H1 (cell line): Measurements from ENCODE around the gene TGFA. TPM values are rescaled to one million over a fixed set of nuclear protein-coding genes. Genes with fewer than 3 reads are reported as not detected.

Experiments
- ATF2 ChIP-seq: IDR thresholded peaks from 2 replicates; pipeline ENCODE4 v1.6.1; 2012; ENCODE audit warnings: low read length, inconsistent platforms
- CEBPB ChIP-seq: IDR thresholded peaks from 2 replicates; pipeline ENCODE4 v1.6.1; 2012; ENCODE audit warnings: low read depth, low read length
- CREB1 ChIP-seq: IDR thresholded peaks from 2 replicates; pipeline ENCODE4 v1.6.1; 2012; ENCODE audit warnings: inconsistent platforms
- EP300 ChIP-seq, 2 experiments: IDR thresholded peaks; 1 replicate in 1 of 2; 2 replicates in 1 of 2; pipeline ENCODE4 v1.6.1; 2011 to 2012; ENCODE audit warnings: low read depth in 2 of 2, low read length in 2 of 2, mild to moderate bottlenecking in 2 of 2, borderline replicate concordance in 1 of 2, inconsistent platforms in 1 of 2, moderate library complexity in 1 of 2
- HDAC2 ChIP-seq, 2 experiments: fragments of 300-600 bp in 1 of 2; sonication (generic) in 1 of 2; IDR thresholded peaks; 2 replicates each; pipeline ENCODE4 v1.6.1; 2011 to 2012; ENCODE audit warnings: low read depth in 2 of 2, low read length in 2 of 2, mild to moderate bottlenecking in 2 of 2, moderate library complexity in 2 of 2, borderline replicate concordance in 1 of 2, inconsistent platforms in 1 of 2
- MAFK ChIP-seq: IDR thresholded peaks from 2 replicates; pipeline ENCODE4 v1.6.1; 2012; ENCODE audit warnings: low read depth, mild to moderate bottlenecking, improper control_type of control experiment, low read length
- NANOG ChIP-seq: IDR thresholded peaks from 2 replicates; pipeline ENCODE4 v1.6.1; 2011; ENCODE audit warnings: low read length, low read depth, mild to moderate bottlenecking, inconsistent platforms; ENCODE audit not compliant: insufficient read depth, poor library complexity, severe bottlenecking
- RBBP5 ChIP-seq: IDR thresholded peaks from 2 replicates; pipeline ENCODE4 v1.7.1; 2012; ENCODE audit warnings: low read depth, mild to moderate bottlenecking, inconsistent platforms, low read length, moderate library complexity, borderline replicate concordance
- TBP ChIP-seq: IDR thresholded peaks from 2 replicates; pipeline ENCODE4 v1.6.1; 2011; ENCODE audit warnings: low read depth, low read length, improper control_type of control experiment
- polyA plus RNA-seq, 7 experiments: library from polyadenylated mRNA; depleted of rRNA in 3 of 7; stranded (reverse) in 5 of 7; unstranded in 2 of 7; fragments of >200 nt in 5 of 7; fragments of 200-250 nt in 2 of 7; gene quantifications; 1 replicate in 5 of 7; 2 replicates in 1 of 7; 4 replicates in 1 of 7; pipeline versions ENCODE4 v1.2.1 to v1.2.3, GENCODE V29; 2011 to 2013; ENCODE audit warnings: missing spikeins in 2 of 7, mixed read lengths in 2 of 7
- total RNA-seq: library from RNA; stranded (reverse); fragmentation: NEBNext Ultra II Directional; extraction: Animal tissue kit (Norgen Biotek cat#: 25700); gene quantifications from 2 replicates; pipeline ENCODE4 v1.2.1, GENCODE V29; 2021

Gene TGFA
- total and polyA plus RNA-seq, 2 of the 8 experiments (the other 6 are each of a cell fraction or from before 2014, with no cell fraction given) = 1.8 to 3.7 TPM

DNA sequence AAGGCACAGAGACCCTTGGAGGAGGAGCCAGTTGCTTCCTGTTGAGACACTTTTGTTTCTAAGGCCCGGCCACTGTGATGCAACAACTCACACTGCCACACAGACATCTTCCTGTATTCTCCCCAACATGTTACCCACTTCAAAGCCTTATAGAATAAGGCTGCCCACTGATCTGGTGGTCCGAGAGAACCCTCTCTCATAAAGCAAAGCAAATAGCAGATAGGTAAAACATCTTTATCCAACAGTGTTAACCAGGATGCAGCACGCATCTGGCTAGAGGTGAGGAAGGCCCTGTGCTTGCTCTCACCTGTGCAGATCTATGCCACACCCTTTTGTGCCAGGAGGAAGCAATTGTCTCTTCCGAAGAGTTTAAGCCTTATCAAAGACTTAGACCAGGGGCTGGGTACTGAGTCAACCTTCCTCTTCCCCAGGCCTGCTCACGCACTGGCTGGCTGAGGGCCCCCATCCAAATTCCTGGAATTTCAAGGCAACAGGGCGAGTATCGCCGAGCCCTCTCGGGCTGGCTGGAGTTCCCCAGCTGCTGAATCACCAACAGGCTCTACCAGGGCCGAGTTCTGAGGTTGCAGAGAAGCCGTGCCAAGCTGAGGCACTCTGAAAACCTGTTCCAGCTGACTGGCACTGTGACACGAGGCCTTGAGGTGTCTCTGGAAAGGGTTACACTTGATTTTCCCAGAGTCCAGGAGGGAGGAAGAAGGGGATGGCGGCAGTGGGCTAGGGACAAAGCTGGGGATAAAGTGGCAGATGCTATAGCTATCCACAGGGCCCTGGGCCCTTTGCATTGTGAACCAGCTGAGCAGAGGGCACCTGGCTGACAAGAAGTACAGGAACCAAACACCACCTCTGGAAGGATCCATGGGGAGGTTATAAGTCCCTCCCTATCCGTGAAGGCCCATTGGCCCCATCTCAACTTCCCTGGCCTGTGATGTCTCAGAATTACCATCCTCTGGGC, 29.3 kb downstream of the TGFA start (continued):
- TF ChIP-seq EP300 (IDR thresholded peaks at IDR 0.05; ENCODE audit: borderline replicate concordance in 1 of 2, low read depth in 2 of 2, low read length in 2 of 2) (no peak), TBP (no peak), NANOG (no peak), RBBP5 (peak; percentile 9; the same call in 1 of the 2 replicates), CEBPB (peak; percentile 69; the same call in 1 of the 2 replicates), HDAC2 (IDR thresholded peaks at IDR 0.05; ENCODE audit: borderline replicate concordance in 1 of 2, low read depth in 2 of 2, low read length in 2 of 2) (no peak), MAFK (no peak), ATF2 (no peak), CREB1 (no peak)
- TF ChIP-seq, all 59 proteins: peak for 3
